ENCODE measurements around the gene ZNF318.

DNA sequence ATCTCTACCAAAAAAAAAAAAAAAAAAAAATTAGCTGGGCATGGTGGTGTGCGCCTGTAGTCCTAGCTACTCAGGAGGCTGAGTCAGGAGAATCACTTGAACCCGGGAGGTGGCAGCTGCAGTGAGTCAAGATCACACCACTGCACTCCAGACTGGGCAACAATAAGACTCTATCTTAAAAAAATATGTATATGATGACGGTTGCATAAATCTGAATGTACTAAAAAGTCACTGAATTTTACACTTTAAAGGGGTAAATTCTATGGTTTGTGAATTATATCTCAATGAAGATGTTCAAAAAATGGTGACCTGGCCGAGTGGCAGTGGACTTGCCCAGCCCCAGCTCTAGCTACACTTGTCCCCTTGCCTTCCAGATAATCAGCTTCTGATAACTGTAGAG is 47.5 kb upstream of the ZNF318 start:
- TF ChIP-seq TAF1 (IDR thresholded peaks at IDR 0.05; ENCODE audit: borderline replicate concordance, low read depth, low read length) (no peak), POLR2A (IDR thresholded peaks at IDR 0.05; ENCODE audit: low read depth, low read length) (no peak), POLR2AphosphoS5 (IDR thresholded peaks at IDR 0.05; ENCODE audit: low read depth, low read length) (no peak)

Measured in GM12892 (cell line).